ENCODE measurements around the gene CFAP119.
A peak's percentile ranks its signal among the peaks of the same experiment; 100 is the strongest.

The CFAP119 gene

DNA sequence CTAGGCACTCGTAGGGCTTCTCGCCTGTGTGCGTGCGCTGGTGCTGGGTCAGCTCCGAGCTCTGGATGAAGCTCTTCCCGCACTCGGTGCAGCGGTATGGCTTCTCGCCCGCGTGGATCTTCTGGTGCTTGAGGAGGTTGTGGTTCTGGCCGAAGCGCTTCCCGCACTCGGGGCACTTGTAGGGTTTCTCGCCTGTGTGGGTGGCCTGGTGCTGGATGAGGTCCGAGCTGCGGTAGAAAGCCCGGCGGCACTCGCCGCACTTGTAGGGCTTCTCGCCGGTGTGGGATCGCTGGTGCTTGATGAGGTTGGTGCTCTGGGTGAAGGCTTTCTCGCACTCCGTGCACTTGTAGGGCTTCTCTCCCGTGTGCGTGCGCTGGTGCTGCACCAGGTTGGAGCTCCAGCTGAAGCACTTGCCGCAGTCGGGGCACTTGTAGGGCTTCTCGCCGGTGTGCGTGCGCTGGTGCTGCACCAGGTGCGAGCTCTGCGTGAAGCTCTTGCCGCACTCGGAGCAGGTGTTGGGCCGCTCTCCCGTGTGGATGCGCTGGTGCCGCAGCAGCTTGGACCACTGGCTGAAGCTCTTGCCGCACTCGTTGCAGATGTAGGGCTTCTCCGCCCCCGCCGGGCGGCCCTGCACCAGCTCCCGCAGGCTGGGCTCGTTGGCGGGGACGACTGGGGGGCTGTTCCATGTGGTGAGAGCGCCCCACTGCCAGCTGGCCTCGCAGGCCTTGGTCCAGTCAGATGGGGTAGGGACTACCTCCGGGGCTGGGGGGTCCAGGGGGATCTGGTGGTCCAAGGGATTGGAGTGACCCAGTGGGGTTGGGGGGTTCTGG, 21.6 kb upstream of the CFAP119 start:
- WGBS, 2 donors (ENCODE audit: extremely low coverage in 2 of 2, insufficient read length in 2 of 2, insufficient replicate concordance in 1 of 2) = no CpG with 5 or more reads among the region's 57 CpGs
- H3K4me1 ChIP-seq (ENCODE audit: control insufficient read depth in 2 of 2, insufficient read depth in 1 of 2, low read depth in 1 of 2, low read length in 2 of 2) = peaks cover 11 to 14% of the 10 kb centered on the region in 2 donors
- H2BK5ac ChIP-seq (ENCODE audit: low read length) = no peak overlapping the region

DNA sequence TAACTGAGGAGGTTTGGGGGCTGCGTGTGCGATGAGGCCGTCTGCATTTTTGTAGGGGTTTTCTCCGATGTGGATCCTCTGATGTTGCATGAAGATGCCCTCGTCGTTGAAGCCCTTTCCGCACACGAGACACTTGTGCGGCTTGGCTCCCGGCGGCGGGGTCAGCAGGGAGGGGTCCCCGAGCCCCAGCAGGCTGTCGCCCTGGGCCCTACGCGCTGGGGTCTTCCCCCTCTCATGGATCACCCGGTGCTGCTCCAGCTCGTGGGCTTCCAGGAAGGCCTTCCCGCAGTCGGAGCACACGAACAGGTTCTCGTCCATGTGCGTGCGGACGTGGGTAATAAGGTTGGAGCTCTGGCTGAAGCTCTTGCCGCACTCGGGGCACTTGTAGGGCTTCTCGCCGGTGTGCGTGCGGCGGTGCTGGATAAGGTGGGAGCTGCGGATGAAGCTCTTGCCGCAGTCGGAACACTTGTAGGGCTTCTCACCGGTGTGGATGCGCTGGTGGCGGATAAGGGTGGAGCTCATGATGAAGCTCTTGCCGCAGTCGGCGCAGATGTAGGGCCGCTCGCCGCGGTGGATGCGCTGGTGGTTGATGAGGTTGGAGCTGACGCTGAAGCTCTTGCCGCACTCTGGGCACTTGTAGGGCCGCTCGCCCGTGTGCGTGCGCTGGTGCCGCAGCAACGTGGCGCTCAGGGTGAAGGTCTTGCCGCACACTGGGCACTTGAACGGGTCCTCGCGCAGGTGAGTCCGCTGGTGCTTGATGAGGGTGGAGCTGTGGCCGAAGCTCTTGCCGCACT, 20.8 kb upstream of the CFAP119 start:
- H2AFZ ChIP-seq (ENCODE audit: low read length) = no peak overlapping the region
- H2BK15ac ChIP-seq (ENCODE audit: low read length) = no peak overlapping the region
- WGBS, 2 donors (ENCODE audit: extremely low coverage in 2 of 2, insufficient read length in 2 of 2, insufficient replicate concordance in 1 of 2) = no CpG with 5 or more reads among the region's 63 CpGs
- H3K23ac ChIP-seq (ENCODE audit: low read depth, low read length, poor library complexity) = no peak overlapping the region
- H4K8ac ChIP-seq (ENCODE audit: low read depth, low read length) = peak overlapping the region; percentile 24
- H3K9ac ChIP-seq (ENCODE audit: low read depth, low read length, poor library complexity) = no peak overlapping the region
- H2BK12ac ChIP-seq (ENCODE audit: low read length) = no peak overlapping the region
- H3K18ac ChIP-seq (ENCODE audit: low read length) = no peak overlapping the region
- no peak overlapping the region for H3K4ac ChIP-seq (ENCODE audit: low read length)
- DNase-seq (ENCODE audit: low spot score) = no peak
- H3K4me1 ChIP-seq (ENCODE audit: control insufficient read depth in 2 of 2, insufficient read depth in 1 of 2, low read depth in 1 of 2, low read length in 2 of 2) = peaks cover 12 to 16% of the 10 kb centered on the region in 2 donors
- no peaks in the 10 kb centered on the region for H3K9me3 ChIP-seq (replicated peaks in 1 of 2; ENCODE audit: control insufficient read depth in 2 of 2, insufficient read depth in 1 of 2, low read depth in 1 of 2, low read length in 2 of 2)
- H3K14ac ChIP-seq (ENCODE audit: low read length) = no peak overlapping the region
- H3K4me2 ChIP-seq (ENCODE audit: insufficient read depth, low read length, poor library complexity, severe bottlenecking) = no peak overlapping the region
- H3K36me3 ChIP-seq (replicated peaks in 1 of 2; ENCODE audit: control insufficient read depth in 2 of 2, insufficient read depth in 2 of 2, low read length in 2 of 2) = peaks cover 36 to 73% of the 10 kb centered on the region in 2 donors
- H4K91ac ChIP-seq (ENCODE audit: low read depth, low read length, poor library complexity) = no peak overlapping the region
- no peak overlapping the region for H2BK5ac ChIP-seq (ENCODE audit: low read length)
- H3K27ac ChIP-seq (replicated peaks; ENCODE audit: low read length) = no peak overlapping the region
- H2BK120ac ChIP-seq (ENCODE audit: low read depth, low read length) = no peak overlapping the region
- H2AK5ac ChIP-seq (ENCODE audit: low read depth, low read length) = no peak overlapping the region
- peak overlapping the region in 1 of 2 donors; percentile 33 for H3K4me3 ChIP-seq (ENCODE audit: low read length in 2 of 2)
- peaks cover 11% of the 10 kb centered on the region for H3K79me1 ChIP-seq (ENCODE audit: low read depth, low read length)
- H3K27me3 ChIP-seq (ENCODE audit: control insufficient read depth in 3 of 3, insufficient read depth in 3 of 3, low read depth in 1 of 3, low read length in 3 of 3) = no peaks in the 10 kb centered on the region

More for the DNA sequence above, 21.6 kb upstream of the CFAP119 start:
- peak overlapping the region; percentile 69 for H3K23ac ChIP-seq (ENCODE audit: low read depth, low read length, poor library complexity)
- no peak overlapping the region for H2BK120ac ChIP-seq (ENCODE audit: low read depth, low read length)
- no peak overlapping the region for H2BK12ac ChIP-seq (ENCODE audit: low read length)
- no peak overlapping the region for H3K27ac ChIP-seq (replicated peaks; ENCODE audit: low read length)
- H3K36me3 ChIP-seq (replicated peaks in 1 of 2; ENCODE audit: control insufficient read depth in 2 of 2, insufficient read depth in 2 of 2, low read length in 2 of 2) = peaks cover 34 to 69% of the 10 kb centered on the region in 2 donors
- H3K9me3 ChIP-seq (replicated peaks in 1 of 2; ENCODE audit: control insufficient read depth in 2 of 2, insufficient read depth in 1 of 2, low read depth in 1 of 2, low read length in 2 of 2) = no peaks in the 10 kb centered on the region
- no peak overlapping the region for H3K18ac ChIP-seq (ENCODE audit: low read length)
- H4K8ac ChIP-seq (ENCODE audit: low read depth, low read length) = no peak overlapping the region
- H3K4me3 ChIP-seq (ENCODE audit: low read length in 2 of 2) = no peak overlapping the region
- H3K27me3 ChIP-seq (ENCODE audit: control insufficient read depth in 3 of 3, insufficient read depth in 3 of 3, low read depth in 1 of 3, low read length in 3 of 3) = no peaks in the 10 kb centered on the region
- H3K9ac ChIP-seq (ENCODE audit: low read depth, low read length, poor library complexity) = no peak overlapping the region
- no peak overlapping the region for H3K4me2 ChIP-seq (ENCODE audit: insufficient read depth, low read length, poor library complexity, severe bottlenecking)
- H2BK15ac ChIP-seq (ENCODE audit: low read length) = no peak overlapping the region
- H3K14ac ChIP-seq (ENCODE audit: low read length) = no peak overlapping the region
- no peak for DNase-seq (ENCODE audit: low spot score)
- no peak overlapping the region for H2AFZ ChIP-seq (ENCODE audit: low read length)
- H2AK5ac ChIP-seq (ENCODE audit: low read depth, low read length) = no peak overlapping the region
- H3K4ac ChIP-seq (ENCODE audit: low read length) = no peak overlapping the region
- H4K91ac ChIP-seq (ENCODE audit: low read depth, low read length, poor library complexity) = no peak overlapping the region
- H3K79me1 ChIP-seq (ENCODE audit: low read depth, low read length) = peaks cover 11% of the 10 kb centered on the region

DNA sequence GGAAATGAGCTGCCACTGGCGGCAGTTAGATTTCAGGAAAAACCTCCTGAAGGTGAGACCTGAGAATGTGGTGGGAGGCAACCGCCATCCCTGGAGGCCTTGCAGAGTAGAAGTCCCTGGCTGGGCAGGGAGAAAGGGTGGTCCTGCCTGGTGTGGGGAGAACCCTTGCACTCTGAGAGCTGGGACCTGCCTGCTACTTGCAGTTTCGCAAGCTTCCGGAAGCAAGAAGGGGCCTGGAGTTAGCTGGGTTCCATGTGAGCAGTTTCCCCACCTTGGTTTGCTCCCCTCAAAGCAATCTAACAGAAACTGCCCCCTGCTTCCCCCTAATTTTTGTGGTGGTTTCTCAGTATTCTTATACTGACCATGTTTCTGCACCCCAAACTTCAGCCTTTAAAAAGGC, 18.7 kb upstream of the CFAP119 start:
- H3K27ac ChIP-seq (replicated peaks; ENCODE audit: low read length) = no peak overlapping the region
- H3K4me3 ChIP-seq (ENCODE audit: low read length in 2 of 2) = no peak overlapping the region
- H3K23ac ChIP-seq (ENCODE audit: low read depth, low read length, poor library complexity) = no peak overlapping the region
- H2AFZ ChIP-seq (ENCODE audit: low read length) = no peak overlapping the region
- H2BK15ac ChIP-seq (ENCODE audit: low read length) = no peak overlapping the region
- DNase-seq (ENCODE audit: low spot score) = no peak
- H3K14ac ChIP-seq (ENCODE audit: low read length) = no peak overlapping the region
- H3K27me3 ChIP-seq (ENCODE audit: control insufficient read depth in 3 of 3, insufficient read depth in 3 of 3, low read depth in 1 of 3, low read length in 3 of 3) = no peaks in the 10 kb centered on the region
- no peaks in the 10 kb centered on the region for H3K9me3 ChIP-seq (replicated peaks in 1 of 2; ENCODE audit: control insufficient read depth in 2 of 2, insufficient read depth in 1 of 2, low read depth in 1 of 2, low read length in 2 of 2)
- no peak overlapping the region for H3K9ac ChIP-seq (ENCODE audit: low read depth, low read length, poor library complexity)
- WGBS, 2 donors (ENCODE audit: extremely low coverage in 2 of 2, insufficient read length in 2 of 2, insufficient replicate concordance in 1 of 2) = no CpG with 5 or more reads among the region's 4 CpGs
- H2BK12ac ChIP-seq (ENCODE audit: low read length) = no peak overlapping the region
- H3K4ac ChIP-seq (ENCODE audit: low read length) = no peak overlapping the region
- H2AK5ac ChIP-seq (ENCODE audit: low read depth, low read length) = no peak overlapping the region
- no peak overlapping the region for H3K4me2 ChIP-seq (ENCODE audit: insufficient read depth, low read length, poor library complexity, severe bottlenecking)
- H4K91ac ChIP-seq (ENCODE audit: low read depth, low read length, poor library complexity) = no peak overlapping the region
- peaks cover 10 to 15% of the 10 kb centered on the region in 2 donors for H3K4me1 ChIP-seq (ENCODE audit: control insufficient read depth in 2 of 2, insufficient read depth in 1 of 2, low read depth in 1 of 2, low read length in 2 of 2)
- no peak overlapping the region for H3K18ac ChIP-seq (ENCODE audit: low read length)
- no peak overlapping the region for H4K8ac ChIP-seq (ENCODE audit: low read depth, low read length)
- no peak overlapping the region for H2BK5ac ChIP-seq (ENCODE audit: low read length)
- H2BK120ac ChIP-seq (ENCODE audit: low read depth, low read length) = no peak overlapping the region
- H3K36me3 ChIP-seq (replicated peaks in 1 of 2; ENCODE audit: control insufficient read depth in 2 of 2, insufficient read depth in 2 of 2, low read length in 2 of 2) = peaks cover 38 to 83% of the 10 kb centered on the region in 2 donors
- peaks cover 8% of the 10 kb centered on the region for H3K79me1 ChIP-seq (ENCODE audit: low read depth, low read length)

DNA sequence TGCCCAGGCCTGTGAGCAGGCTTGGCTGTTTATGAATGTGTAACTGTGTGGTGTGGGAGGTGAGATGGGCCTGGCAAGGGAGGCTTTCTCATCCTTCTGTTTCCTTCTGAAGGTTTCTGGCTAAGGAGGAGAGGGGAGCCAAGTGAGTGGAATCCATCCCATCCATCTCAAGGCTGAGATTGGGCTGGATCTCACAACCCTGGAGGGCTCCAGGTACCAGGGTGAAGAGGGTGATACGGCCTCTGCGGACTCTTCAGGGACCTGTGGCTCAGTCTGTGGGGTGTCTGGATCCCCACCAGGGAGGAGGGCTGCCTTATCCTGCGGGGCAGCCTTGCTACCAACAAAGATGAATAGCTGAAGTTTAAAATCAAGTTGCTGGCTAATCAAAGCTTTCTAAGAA, 18.2 kb upstream of the CFAP119 start:
- no peak overlapping the region for H2BK15ac ChIP-seq (ENCODE audit: low read length)
- H2BK120ac ChIP-seq (ENCODE audit: low read depth, low read length) = no peak overlapping the region
- H4K91ac ChIP-seq (ENCODE audit: low read depth, low read length, poor library complexity) = no peak overlapping the region
- H3K36me3 ChIP-seq (replicated peaks in 1 of 2; ENCODE audit: control insufficient read depth in 2 of 2, insufficient read depth in 2 of 2, low read length in 2 of 2) = peaks cover 36 to 78% of the 10 kb centered on the region in 2 donors
- H3K4me2 ChIP-seq (ENCODE audit: insufficient read depth, low read length, poor library complexity, severe bottlenecking) = no peak overlapping the region
- peaks cover 10 to 16% of the 10 kb centered on the region in 2 donors for H3K4me1 ChIP-seq (ENCODE audit: control insufficient read depth in 2 of 2, insufficient read depth in 1 of 2, low read depth in 1 of 2, low read length in 2 of 2)
- H2AFZ ChIP-seq (ENCODE audit: low read length) = no peak overlapping the region
- no peak overlapping the region for H3K14ac ChIP-seq (ENCODE audit: low read length)
- no peaks in the 10 kb centered on the region for H3K27me3 ChIP-seq (ENCODE audit: control insufficient read depth in 3 of 3, insufficient read depth in 3 of 3, low read depth in 1 of 3, low read length in 3 of 3)
- no peak for DNase-seq (ENCODE audit: low spot score)
- peaks cover 8% of the 10 kb centered on the region for H3K79me1 ChIP-seq (ENCODE audit: low read depth, low read length)
- no peak overlapping the region for H3K27ac ChIP-seq (replicated peaks; ENCODE audit: low read length)
- no peak overlapping the region for H2AK5ac ChIP-seq (ENCODE audit: low read depth, low read length)
- no CpG with 5 or more reads among the region's 3 CpGs for WGBS, 2 donors (ENCODE audit: extremely low coverage in 2 of 2, insufficient read length in 2 of 2, insufficient replicate concordance in 1 of 2)
- no peak overlapping the region for H3K18ac ChIP-seq (ENCODE audit: low read length)
- no peak overlapping the region for H3K4ac ChIP-seq (ENCODE audit: low read length)
- H2BK5ac ChIP-seq (ENCODE audit: low read length) = no peak overlapping the region
- H3K23ac ChIP-seq (ENCODE audit: low read depth, low read length, poor library complexity) = no peak overlapping the region
- no peak overlapping the region for H3K4me3 ChIP-seq (ENCODE audit: low read length in 2 of 2)
- H3K9ac ChIP-seq (ENCODE audit: low read depth, low read length, poor library complexity) = no peak overlapping the region
- H3K9me3 ChIP-seq (replicated peaks in 1 of 2; ENCODE audit: control insufficient read depth in 2 of 2, insufficient read depth in 1 of 2, low read depth in 1 of 2, low read length in 2 of 2) = no peaks in the 10 kb centered on the region
- no peak overlapping the region for H4K8ac ChIP-seq (ENCODE audit: low read depth, low read length)
- no peak overlapping the region for H2BK12ac ChIP-seq (ENCODE audit: low read length)

Measured in neuronal stem cell (in vitro differentiated cells).